Smooth muscle cell (in vitro differentiated cells): Measurements from ENCODE around the gene HLA-DRA. TPM values are rescaled to one million over a fixed set of nuclear protein-coding genes. Genes with fewer than 3 reads are reported as not detected.
"Not testable (repeated sequence)": the region's sequence is repeated elsewhere in the genome, so short reads cannot be mapped to it uniquely, and the experiment has no call there.

Experiments used
- DNase-seq: peaks from one replicate; lab custom pipeline; 2025; ENCODE audit not compliant: unreplicated experiment; lab: John Stamatoyannopoulos, UW
- H2AFZ ChIP-seq: fragments of 200-600 bp; sonication (generic); 2 replicates; pipeline ENCODE4 v1.6.0; 2016; ENCODE audit warnings: antibody characterized with exemption, low read depth, mild to moderate bottlenecking
- H3F3A ChIP-seq: fragments of 200-600 bp; sonication (generic); 2 replicates; pipeline ENCODE4 v1.6.0; 2017; ENCODE audit warnings: antibody characterized with exemption, low read depth
- H3K27ac ChIP-seq: fragments of 200-600 bp; sonication (generic); 2 replicates; pipeline ENCODE4 v1.5.1; 2016; ENCODE audit warnings: low read depth, mild to moderate bottlenecking
- H3K27me3 ChIP-seq: fragments of 200-600 bp; sonication (generic); 2 replicates; pipeline ENCODE4 v1.6.1; 2016; ENCODE audit warnings: low read depth, mild to moderate bottlenecking
- H3K36me3 ChIP-seq: fragments of 200-600 bp; sonication (generic); 2 replicates; pipeline ENCODE4 v1.5.1; 2016; ENCODE audit warnings: low read depth
- H3K4me1 ChIP-seq: fragments of 200-600 bp; sonication (generic); 2 replicates; pipeline ENCODE4 v1.5.1; 2016; ENCODE audit warnings: low read depth
- H3K4me2 ChIP-seq: fragments of 200-600 bp; sonication (generic); 2 replicates; pipeline ENCODE4 v1.6.0; 2016; ENCODE audit warnings: mild to moderate bottlenecking
- H3K4me3 ChIP-seq: fragments of 200-600 bp; sonication (generic); 2 replicates; pipeline ENCODE4 v1.5.1; 2016; ENCODE audit warnings: mild to moderate bottlenecking
- H3K79me2 ChIP-seq: fragments of 200-600 bp; sonication (generic); 2 replicates; pipeline ENCODE4 v1.6.0; 2016; ENCODE audit warnings: low read depth, mild to moderate bottlenecking
- H3K9ac ChIP-seq: fragments of 200-600 bp; sonication (generic); 2 replicates; pipeline ENCODE4 v1.6.0; 2016; ENCODE audit warnings: low read depth
- H3K9me3 ChIP-seq: fragments of 200-600 bp; sonication (generic); replicated peaks from 2 replicates; pipeline ENCODE4 v1.5.1; 2016; ENCODE audit warnings: low read depth
- H4K20me1 ChIP-seq: fragments of 200-600 bp; sonication (generic); 2 replicates; pipeline ENCODE4 v1.6.0; 2016; ENCODE audit warnings: low read depth
- WGBS: methylation state at CpG from one replicate; pipeline ENCODE4 v1.1.7; 2016; ENCODE audit warnings: low lambda C conversion rate; 5-methylcytosine and 5-hydroxymethylcytosine counted together
- polyA plus RNA-seq: library from polyadenylated mRNA; unstranded; fragments of >200 nt; fragmentation: Nextera tagmentation; extraction: Ambion mirVana; gene quantifications from 2 replicates; pipeline ENCODE4 v1.2.1, GENCODE V29; 2016
- total RNA-seq: library from RNA; depleted of rRNA; stranded (reverse); fragments of >200 nt; gene quantifications from 2 replicates; pipeline ENCODE4 v1.2.3, GENCODE V29; 2014
- TF ChIP-seq, protein P1 (sequence below): fragments of 200-600 bp; sonication (generic); IDR thresholded peaks from 2 replicates; pipeline ENCODE4 v1.5.1; 2017; ENCODE audit warnings: borderline replicate concordance, mild to moderate bottlenecking, antibody characterized with exemption; ENCODE audit not compliant: insufficient read depth, poor library complexity, severe bottlenecking

Gene HLA-DRA
- total and polyA plus RNA-seq, 2 experiments from 2014 or later, result not detected

DNA sequence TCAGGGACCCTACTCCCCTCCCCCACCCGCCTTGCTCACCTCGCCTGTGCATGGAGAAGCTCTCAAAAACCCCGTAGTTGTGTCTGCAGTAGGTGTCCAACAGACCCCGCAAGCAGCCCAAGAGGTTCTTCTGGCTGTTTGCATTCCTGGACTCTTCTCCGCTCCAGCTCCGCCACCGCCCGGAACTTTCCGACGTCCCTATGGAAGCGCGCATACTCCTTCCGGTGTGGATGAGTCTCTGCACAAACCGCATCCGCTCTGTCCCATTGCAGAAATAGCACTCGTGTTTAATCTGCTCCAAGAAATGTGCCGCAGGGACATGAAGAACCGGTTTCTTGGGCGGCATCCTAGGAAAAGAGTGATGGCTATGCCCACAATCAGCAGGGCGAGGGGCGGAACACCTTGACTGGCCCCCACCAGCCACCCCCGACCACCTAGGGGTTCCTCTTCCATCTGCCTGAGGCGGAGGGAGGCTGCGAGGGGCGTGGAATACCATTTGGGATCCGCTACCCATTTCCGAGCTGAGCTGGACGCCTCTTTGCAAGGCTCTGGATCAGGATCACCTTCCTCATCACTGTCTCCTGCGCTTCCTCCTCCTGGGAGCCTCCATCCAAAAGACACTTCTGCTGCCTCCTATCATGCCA is 20.2 kb downstream of the HLA-DRA start:
- WGBS, result 90% methylated on average over 29 of the region's 29 CpGs
- Histone ChIP-seq H3K27me3 (no peaks in the 10 kb centered on the region), H3K79me2 (no peaks in the 10 kb centered on the region), H3K36me3 (no peaks in the 10 kb centered on the region), H3K27ac (no peak overlapping the region), H3K4me1 (no peaks in the 10 kb centered on the region), H3K9me3 (no peaks in the 10 kb centered on the region), H3F3A (no peaks in the 10 kb centered on the region), H2AFZ (no peak overlapping the region), H3K9ac (no peak overlapping the region), H4K20me1 (no peaks in the 10 kb centered on the region), H3K4me2 (no peak overlapping the region), H3K4me3 (no peak overlapping the region)
- no peak for DNase-seq
- TF ChIP-seq, protein P1, sequence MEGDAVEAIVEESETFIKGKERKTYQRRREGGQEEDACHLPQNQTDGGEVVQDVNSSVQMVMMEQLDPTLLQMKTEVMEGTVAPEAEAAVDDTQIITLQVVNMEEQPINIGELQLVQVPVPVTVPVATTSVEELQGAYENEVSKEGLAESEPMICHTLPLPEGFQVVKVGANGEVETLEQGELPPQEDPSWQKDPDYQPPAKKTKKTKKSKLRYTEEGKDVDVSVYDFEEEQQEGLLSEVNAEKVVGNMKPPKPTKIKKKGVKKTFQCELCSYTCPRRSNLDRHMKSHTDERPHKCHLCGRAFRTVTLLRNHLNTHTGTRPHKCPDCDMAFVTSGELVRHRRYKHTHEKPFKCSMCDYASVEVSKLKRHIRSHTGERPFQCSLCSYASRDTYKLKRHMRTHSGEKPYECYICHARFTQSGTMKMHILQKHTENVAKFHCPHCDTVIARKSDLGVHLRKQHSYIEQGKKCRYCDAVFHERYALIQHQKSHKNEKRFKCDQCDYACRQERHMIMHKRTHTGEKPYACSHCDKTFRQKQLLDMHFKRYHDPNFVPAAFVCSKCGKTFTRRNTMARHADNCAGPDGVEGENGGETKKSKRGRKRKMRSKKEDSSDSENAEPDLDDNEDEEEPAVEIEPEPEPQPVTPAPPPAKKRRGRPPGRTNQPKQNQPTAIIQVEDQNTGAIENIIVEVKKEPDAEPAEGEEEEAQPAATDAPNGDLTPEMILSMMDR, result no peak

DNA sequence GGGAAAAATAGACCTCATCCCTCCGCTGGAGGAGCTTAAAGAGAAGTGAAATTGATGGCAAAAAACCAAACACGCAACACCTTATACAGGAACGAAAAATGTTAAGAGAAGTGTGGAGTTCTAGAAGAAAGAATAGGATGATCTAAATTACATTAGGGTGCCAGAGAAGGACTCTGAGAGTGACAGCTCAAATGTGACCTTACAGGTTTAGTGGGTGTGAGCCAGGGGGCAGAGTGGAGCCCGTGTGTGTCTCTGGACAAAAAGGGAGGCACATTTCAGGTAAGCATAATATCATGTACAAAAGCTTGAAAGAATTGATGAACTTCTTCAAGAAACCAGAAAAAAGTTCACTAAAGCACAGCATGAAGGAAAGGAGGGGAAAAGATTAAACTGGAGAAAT is 20.8 kb downstream of the HLA-DRA start:
- Histone ChIP-seq H3K4me3 (no peak overlapping the region), H3F3A (no peaks in the 10 kb centered on the region)
- WGBS, result 77% methylated on average over 4 of the region's 4 CpGs

GRCh38 chr6:32461493-32461892 is 21.8 kb downstream of the HLA-DRA start:
- WGBS, result 87% methylated on average over 5 of the region's 5 CpGs
- H3K9me3 ChIP-seq, result no peaks in the 10 kb centered on the region
- no peak overlapping the region for H3K4me2 ChIP-seq
- H3K27ac ChIP-seq, result no peak overlapping the region
- no peak overlapping the region for H3K9ac ChIP-seq
- DNase-seq, result no peak
- H3K27me3 ChIP-seq, result no peaks in the 10 kb centered on the region
- no peaks in the 10 kb centered on the region for H3K4me1 ChIP-seq
- no peaks in the 10 kb centered on the region for H3K36me3 ChIP-seq
- H4K20me1 ChIP-seq, result no peaks in the 10 kb centered on the region
- H3K79me2 ChIP-seq, result no peaks in the 10 kb centered on the region
- H2AFZ ChIP-seq, result no peak overlapping the region
- TF ChIP-seq, protein P1, result no peak
- no peak overlapping the region for H3K4me3 ChIP-seq
- H3F3A ChIP-seq, result no peaks in the 10 kb centered on the region

More for the DNA sequence above, 20.8 kb downstream of the HLA-DRA start:
- Histone ChIP-seq H3K27me3 (no peaks in the 10 kb centered on the region), H3K27ac (no peak overlapping the region), H3K4me1 (no peaks in the 10 kb centered on the region), H3K36me3 (no peaks in the 10 kb centered on the region), H3K9ac (no peak overlapping the region), H4K20me1 (no peaks in the 10 kb centered on the region), H3K79me2 (no peaks in the 10 kb centered on the region), H3K9me3 (no peaks in the 10 kb centered on the region), H3K4me2 (no peak overlapping the region), H2AFZ (no peak overlapping the region)
- TF ChIP-seq, protein P1, result no peak
- no peak for DNase-seq

- Histone ChIP-seq H3K27ac (no peak overlapping the region), H2AFZ (no peak overlapping the region), H3F3A (no peaks in the 10 kb centered on the region), H3K79me2 (no peaks in the 10 kb centered on the region), H3K4me2 (no peak overlapping the region), H3K9me3 (no peaks in the 10 kb centered on the region), H3K27me3 (no peaks in the 10 kb centered on the region), H4K20me1 (no peaks in the 10 kb centered on the region), H3K4me1 (no peaks in the 10 kb centered on the region), H3K9ac (no peak overlapping the region), H3K36me3 (no peaks in the 10 kb centered on the region), H3K4me3 (no peak overlapping the region)
- TF ChIP-seq, protein P1, result no peak
- 59% methylated on average over 3 of the region's 3 CpGs for WGBS
- no peak for DNase-seq
Observed at GRCh38 chr6:32462609-32463008, 22.9 kb downstream of the HLA-DRA start.

- H3K4me3 ChIP-seq, H4K20me1 ChIP-seq, H3K27ac ChIP-seq, H3K79me2 ChIP-seq, H2AFZ ChIP-seq, H3K36me3 ChIP-seq, H3K9ac ChIP-seq, H3K4me2 ChIP-seq, H3K9me3 ChIP-seq, DNase-seq, H3F3A ChIP-seq, H3K27me3 ChIP-seq, H3K4me1 ChIP-seq: not testable (repeated sequence)
- WGBS, result 89% methylated on average over 5 of the region's 5 CpGs
Observed at GRCh38 chr6:32467743-32468503, 28.2 kb downstream of the HLA-DRA start.
